ENCODE measurements around the gene DLG2.

DNA sequence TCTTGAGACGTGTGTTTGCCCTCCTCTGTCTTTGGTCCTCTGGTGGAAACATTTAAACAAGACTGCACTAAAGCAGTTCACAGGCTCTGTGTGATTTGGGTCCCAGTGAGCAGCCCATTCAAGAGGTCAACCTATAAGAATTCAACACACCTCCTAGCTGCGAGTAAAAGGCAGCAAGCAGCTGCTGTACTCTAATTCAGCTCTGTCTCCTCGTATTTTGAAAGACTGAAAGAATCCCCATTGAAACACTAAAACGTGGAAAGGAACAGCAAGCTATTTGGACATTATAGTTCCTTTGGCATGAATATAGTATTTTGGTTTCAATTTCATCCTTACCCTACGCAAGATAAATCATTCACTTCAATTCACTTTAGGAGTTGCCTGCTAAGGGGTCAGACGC lies 1046.7 kb downstream of the DLG2 start:
- TF ChIP-seq, protein P1, sequence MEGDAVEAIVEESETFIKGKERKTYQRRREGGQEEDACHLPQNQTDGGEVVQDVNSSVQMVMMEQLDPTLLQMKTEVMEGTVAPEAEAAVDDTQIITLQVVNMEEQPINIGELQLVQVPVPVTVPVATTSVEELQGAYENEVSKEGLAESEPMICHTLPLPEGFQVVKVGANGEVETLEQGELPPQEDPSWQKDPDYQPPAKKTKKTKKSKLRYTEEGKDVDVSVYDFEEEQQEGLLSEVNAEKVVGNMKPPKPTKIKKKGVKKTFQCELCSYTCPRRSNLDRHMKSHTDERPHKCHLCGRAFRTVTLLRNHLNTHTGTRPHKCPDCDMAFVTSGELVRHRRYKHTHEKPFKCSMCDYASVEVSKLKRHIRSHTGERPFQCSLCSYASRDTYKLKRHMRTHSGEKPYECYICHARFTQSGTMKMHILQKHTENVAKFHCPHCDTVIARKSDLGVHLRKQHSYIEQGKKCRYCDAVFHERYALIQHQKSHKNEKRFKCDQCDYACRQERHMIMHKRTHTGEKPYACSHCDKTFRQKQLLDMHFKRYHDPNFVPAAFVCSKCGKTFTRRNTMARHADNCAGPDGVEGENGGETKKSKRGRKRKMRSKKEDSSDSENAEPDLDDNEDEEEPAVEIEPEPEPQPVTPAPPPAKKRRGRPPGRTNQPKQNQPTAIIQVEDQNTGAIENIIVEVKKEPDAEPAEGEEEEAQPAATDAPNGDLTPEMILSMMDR (IDR thresholded peaks at IDR 0.05; ENCODE audit: control extremely low read depth in 1 of 3, insufficient read depth in 1 of 3, low read depth in 1 of 3, low read length in 3 of 3) = 0 out of 4 replicates have a peak, but pooled peaks of 1 of the 3 experiments have one; percentile 9
- TF ChIP-seq ZNF274 (IDR thresholded peaks at IDR 0.05; ENCODE audit: borderline replicate concordance, extremely low read depth, low read length) = no peak
- TF ChIP-seq EP300 (IDR thresholded peaks at IDR 0.05; ENCODE audit: borderline replicate concordance in 1 of 2, low read depth in 2 of 2, low read length in 2 of 2) = no peak
- TF ChIP-seq, protein P2, sequence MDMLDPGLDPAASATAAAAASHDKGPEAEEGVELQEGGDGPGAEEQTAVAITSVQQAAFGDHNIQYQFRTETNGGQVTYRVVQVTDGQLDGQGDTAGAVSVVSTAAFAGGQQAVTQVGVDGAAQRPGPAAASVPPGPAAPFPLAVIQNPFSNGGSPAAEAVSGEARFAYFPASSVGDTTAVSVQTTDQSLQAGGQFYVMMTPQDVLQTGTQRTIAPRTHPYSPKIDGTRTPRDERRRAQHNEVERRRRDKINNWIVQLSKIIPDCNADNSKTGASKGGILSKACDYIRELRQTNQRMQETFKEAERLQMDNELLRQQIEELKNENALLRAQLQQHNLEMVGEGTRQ (IDR thresholded peaks at IDR 0.05; ENCODE audit: low read length) = no peak
- TF ChIP-seq GABPA (IDR thresholded peaks at IDR 0.05; ENCODE audit: borderline replicate concordance, insufficient read depth, low read length) = no peak
- no peak for TF ChIP-seq BRCA1 (IDR thresholded peaks at IDR 0.05; ENCODE audit: low read depth, low read length)
- no peak for TF ChIP-seq SIN3A (conservative IDR thresholded peaks at IDR 0.05 in 1 of 2, IDR thresholded peaks at IDR 0.05 in 1 of 2; ENCODE audit: low read depth in 1 of 2, low read length in 2 of 2)
- no peak for TF ChIP-seq EZH2 (IDR thresholded peaks at IDR 0.05; ENCODE audit: low read depth, low read length, severe bottlenecking)
- no peak for TF ChIP-seq HDAC6 (IDR thresholded peaks at IDR 0.05; ENCODE audit: low read depth, low read length)
- TF ChIP-seq, protein P3, sequence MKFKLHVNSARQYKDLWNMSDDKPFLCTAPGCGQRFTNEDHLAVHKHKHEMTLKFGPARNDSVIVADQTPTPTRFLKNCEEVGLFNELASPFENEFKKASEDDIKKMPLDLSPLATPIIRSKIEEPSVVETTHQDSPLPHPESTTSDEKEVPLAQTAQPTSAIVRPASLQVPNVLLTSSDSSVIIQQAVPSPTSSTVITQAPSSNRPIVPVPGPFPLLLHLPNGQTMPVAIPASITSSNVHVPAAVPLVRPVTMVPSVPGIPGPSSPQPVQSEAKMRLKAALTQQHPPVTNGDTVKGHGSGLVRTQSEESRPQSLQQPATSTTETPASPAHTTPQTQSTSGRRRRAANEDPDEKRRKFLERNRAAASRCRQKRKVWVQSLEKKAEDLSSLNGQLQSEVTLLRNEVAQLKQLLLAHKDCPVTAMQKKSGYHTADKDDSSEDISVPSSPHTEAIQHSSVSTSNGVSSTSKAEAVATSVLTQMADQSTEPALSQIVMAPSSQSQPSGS (IDR thresholded peaks at IDR 0.05; ENCODE audit: low read length) = no peak
